Measurements from ENCODE around the gene BPIFB6.

The BPIFB6 gene

DNA sequence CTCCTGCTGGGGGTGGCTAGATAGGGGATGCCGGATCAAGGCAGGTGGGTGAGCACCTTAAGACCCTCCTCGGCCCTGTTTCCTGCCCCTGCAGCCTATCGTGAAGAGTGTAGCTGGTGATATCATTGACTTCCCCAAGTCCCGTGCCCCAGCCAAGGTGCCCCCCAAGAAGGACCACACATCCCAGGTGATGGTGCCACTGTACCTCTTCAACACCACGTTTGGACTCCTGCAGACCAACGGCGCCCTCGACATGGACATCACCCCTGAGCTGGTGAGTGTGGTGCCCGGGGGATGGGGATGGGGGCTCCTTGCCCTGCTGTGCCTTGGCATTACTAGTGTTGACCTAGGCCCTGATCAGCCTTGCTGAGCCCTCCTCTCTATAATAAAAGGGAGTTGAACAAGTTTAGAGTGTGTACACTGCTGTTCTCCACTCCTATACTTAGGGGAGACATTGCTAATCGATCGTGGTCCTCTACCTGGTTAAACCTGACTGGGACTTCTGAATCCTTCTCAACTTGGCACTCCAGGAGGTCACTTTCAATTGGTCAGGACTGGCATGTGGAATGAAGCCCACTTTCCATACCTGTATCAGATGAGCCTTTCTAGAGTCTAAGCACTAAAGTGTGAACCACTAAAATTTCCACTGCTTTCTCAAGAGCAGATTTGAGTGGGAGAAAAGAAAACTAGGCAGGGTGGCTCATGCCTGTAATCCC, 33.3 kb downstream of the BPIFB6 start:
- no peak for DNase-seq

DNA sequence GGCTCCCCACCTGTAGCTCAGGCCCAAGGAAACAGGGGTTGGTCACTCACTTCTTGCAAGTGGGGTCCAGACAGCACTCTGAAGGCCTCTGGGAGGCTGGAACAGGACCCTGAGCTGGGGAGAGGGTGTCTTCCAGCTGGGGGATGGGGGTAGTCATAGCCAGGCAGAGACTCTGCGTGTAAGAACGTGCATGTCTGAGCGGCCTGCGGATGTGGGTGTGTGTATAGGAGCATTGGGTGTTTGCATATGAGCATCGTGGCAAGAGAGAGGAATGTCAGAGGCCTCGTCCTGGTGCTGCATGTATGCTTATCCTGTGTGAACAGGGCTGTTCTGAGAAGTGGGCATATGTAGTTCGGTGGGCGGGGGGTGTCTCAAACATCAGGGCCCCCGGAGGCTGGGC, 34.3 kb downstream of the BPIFB6 start:
- DNase-seq: no peak

DNA sequence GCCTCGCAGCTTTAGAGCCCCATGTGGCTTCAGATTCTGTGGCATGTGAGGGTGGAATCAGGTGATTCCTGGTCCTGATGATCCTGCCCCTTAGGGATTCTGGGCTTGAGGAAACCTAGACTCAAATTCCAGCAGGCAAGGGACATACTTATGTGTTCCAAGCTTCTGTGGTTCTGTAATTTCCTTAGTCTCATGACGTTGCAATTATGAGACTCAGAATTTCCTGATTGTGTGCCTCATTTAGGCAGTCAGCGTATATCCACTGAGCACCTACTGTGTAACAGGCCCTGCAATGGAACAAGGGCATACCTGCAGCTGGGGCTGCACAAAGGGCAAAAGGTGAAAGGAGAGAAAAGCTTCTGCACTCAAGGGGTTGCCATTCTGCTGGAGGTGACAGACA, 36.4 kb downstream of the BPIFB6 start:
- DNase-seq: no peak

DNA sequence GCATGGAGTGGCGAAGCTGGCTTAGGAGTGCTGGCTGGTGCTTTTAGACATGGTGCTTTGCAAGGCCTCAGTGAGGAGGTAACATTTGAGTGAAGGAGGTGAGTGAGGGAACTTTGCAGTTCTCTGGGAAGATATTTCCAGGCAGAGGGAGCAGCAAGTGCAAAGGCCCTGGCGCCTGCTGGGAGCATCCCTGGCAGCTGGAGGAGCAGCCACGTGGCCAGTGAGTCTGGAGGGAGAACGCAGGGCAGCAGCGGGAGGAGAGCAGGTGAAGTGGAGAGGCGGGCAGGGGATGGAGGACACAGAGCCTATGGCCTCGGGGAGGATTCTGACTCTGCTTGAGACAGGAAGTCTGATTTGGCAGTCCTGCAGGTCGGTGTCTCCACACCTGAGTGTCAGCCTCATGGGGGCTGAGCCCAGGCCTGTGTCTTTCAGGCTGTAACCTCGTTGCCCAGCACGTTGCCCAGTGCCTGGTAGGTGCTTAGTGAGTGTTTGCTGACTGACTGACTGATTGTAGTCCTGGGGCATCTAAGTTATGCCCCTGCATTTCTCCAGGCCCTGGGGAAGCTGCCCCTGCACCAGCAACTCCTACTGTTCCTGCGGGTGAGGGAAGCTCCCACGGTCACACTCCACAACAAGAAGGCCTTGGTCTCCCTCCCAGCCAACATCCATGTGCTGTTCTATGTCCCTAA, 36.9 kb downstream of the BPIFB6 start:
- DNase-seq: no peak

DNA sequence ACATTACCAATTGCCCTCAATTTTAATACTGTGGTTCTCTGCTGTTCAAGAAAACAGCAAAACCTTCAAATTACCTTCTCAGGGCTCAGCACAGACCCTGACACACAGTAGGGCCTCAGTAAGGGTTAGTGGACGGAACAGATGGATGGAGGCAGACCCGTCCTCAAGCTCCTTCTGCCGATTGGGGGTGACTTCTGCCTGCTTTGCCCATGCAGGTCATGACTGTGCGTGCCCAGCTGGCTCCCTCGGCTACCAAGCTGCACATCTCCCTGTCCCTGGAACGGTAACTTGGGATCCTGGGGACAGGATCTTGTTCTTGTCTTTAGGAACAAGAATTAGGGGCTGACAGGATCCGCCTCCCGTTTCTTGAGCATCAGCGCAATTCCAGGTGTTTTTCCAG, 38.2 kb downstream of the BPIFB6 start:
- no peak for DNase-seq

DNA sequence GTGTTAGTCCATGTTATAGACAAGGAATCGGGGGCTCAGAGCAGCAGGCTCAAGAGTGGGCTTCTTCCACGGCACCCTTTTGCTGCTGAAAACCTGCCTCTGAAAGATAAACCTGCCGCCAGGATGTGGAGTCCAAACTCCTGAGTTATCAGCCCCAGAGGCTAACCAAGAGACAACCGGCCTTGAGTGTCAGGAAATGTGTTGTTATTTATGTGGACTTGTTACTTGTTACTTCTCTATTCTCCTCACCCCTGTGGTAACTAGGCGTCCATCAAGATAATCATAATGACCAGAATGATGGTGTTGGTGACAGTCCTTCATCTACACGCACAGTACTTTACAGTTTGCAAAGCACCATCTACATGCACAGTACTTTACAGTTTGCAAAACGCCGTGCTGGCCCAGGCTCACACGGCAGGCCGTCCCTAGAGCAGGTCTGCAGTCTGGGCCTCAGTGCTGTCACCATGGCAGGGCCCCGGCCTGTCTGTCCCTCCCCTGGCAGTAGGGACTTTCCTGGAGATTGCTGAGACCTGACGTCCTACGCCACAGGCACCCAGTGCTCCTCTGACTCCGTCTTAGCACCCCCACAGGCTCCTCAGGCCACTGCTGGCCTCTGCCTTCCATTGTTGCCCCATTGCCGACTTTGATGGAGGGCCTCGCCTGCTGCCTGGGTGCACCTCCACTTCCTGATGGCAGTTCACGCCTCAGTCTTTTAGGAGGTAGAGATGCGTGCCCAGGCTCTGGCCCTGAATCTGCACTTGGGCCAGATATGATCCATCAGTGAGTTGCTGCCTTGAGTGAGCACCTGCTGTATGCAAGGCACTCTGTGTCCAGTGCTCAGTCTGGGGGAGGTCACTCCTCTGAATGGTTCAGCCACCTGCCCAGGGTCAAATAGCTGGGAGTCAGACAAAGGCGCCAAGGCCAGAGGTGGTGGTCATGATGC, 38.9 kb downstream of the BPIFB6 start:
- no peak for DNase-seq

DNA sequence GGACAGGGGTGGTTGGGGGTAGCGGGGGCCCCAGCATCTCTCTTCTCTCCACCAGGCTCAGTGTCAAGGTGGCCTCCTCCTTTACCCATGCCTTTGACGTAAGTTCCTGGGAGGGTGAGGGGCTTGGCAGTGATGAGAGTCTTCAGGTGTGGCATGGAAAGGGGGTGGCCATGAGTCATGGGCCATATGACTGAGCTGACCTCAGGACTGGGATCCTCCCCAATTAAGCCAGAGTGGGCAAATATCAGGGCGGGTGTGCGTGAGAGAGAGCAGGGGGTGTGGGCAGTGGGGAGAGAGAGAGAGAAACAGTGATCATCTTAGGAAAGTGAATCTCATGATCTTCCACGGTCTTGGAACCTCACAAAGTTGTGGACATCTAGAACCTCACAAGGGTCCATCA, 39.8 kb downstream of the BPIFB6 start:
- DNase-seq: no peak

DNA sequence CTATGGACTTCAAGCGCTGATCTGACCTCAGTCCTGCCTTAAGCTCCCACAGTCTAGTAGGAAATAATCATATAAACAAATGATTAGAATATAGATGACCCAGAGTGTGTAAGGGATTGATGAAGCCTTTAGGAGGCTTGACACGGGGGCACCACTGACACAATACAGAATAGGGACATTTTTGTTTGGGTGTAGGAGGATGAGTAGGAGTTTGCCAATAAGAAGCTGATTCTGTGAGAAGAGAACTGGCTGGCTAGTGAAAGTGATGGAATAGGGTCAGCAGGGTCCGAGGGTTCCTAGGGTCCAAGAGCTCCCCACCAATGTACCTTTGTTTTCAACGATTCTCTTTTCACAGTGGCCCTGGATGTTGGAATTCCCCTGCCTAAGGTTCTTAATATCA, 40.9 kb downstream of the BPIFB6 start:
- DNase-seq: no peak

DNA sequence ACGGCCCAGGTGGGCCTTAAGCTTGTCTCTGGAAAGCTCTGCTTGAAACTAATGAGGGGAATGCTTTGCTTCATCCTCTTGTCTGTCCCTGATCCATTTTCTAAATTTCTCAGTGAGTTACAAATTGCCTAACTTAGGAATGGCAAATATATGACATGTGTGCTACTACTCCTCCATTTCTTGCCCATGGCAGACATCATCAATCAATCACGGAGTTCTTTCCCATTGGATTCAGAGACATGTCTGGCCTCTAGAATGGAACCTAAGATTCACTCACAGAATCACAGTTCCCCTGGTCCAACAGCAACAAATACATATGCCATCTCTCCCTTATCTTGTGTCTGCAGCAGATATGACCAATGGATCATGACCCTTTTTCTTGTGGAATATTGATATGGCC, 41.4 kb downstream of the BPIFB6 start:
- DNase-seq: no peak

DNA sequence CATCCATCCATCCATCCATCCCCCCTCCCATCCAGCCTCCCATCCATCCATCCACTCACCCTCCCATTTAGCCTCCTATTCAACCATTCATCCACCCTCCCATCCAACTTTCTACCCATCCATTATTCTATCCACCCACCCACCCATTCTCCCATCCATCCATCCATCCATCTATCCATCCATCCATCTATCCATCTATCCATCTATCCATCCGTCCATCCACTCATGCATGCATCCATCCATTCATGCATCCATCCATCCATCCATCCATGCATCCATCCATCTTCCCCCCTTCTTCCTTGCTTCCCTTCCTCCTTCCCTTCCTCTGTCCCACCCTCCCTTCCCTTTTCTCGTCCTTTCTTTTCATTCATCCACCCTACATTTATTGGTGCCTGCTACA, 43.2 kb downstream of the BPIFB6 start:
- no peak for DNase-seq

DNA sequence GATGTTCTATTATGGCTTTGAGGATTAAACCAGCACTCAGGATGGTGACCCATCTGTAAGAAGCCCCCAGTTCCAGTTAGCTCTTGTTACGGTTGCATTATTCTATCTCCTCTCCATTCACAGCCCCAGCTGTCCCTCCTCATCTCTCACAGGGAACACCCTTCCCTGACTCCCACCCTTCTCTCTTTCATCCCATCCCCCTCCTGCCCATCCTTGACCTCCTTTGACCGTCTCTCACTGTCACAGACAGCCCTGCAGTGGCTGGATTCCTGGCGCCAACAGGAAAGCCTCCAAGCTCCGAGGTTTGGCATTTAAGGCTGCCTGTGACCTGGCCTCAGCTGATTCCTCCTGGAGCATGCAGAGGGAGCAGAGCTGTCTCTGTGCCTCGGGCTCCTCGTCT, 43.8 kb downstream of the BPIFB6 start:
- no peak for DNase-seq

DNA sequence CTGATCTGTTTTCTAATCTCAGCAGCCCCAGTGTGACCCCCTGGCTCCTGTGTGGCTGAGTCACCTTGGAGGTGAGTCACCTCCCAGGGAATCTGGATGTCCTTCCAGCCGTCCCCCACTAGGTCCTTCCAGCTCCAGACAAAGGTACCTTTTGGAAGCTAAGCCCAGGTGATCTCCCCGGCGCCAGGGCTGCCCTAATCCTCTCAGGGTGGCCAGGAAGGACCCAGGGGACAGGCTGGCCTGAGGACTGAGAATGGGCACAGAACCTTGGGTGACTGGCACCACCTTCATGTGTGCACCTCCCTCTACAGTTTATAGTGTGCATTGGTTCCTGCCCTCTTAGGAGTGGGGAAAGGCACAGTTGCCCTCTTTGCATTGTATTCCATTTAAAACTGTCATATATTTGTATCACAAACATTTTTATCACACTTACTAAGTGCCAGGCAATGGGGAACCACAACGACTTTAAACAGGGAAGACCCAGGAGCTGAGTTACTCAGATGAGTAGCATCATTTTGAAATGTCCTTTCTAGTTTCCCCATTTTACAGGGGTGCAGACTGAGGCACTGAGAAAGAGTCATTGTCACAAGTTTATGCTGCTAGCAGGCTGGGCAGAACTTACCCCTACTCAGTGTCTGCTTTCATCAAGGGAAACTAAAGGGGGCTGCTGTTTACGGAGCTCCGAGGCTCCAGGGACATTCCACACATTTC, 45.4 kb downstream of the BPIFB6 start:
- no peak for DNase-seq

DNA sequence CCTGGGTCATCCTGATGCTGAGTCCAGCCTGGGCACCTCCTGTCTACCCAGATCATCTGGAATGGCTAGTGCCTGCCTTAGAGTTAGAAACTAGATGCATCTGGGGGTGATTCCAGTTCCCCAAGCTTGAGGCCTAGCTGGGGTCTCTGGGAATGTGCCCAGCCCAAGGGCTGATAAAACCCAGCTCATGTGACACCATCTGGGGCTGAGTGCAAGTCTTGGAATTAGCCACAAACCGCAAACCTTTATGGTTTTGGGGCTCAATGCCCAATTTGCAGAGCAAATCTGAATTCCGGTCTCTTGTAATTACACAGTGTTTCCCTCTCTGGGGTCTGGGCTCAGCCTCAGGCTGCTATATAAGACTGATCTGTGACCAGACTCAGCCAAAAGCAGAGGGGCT, 47.8 kb downstream of the BPIFB6 start, which contains the start of gene BPIFB4:
Gene BPIFB4 (plus strand): TSS at position 385 of the 400 bp plus-strand sequence. CDS start 1,884 bp downstream, outside the sequence.
- no peak for DNase-seq

DNA sequence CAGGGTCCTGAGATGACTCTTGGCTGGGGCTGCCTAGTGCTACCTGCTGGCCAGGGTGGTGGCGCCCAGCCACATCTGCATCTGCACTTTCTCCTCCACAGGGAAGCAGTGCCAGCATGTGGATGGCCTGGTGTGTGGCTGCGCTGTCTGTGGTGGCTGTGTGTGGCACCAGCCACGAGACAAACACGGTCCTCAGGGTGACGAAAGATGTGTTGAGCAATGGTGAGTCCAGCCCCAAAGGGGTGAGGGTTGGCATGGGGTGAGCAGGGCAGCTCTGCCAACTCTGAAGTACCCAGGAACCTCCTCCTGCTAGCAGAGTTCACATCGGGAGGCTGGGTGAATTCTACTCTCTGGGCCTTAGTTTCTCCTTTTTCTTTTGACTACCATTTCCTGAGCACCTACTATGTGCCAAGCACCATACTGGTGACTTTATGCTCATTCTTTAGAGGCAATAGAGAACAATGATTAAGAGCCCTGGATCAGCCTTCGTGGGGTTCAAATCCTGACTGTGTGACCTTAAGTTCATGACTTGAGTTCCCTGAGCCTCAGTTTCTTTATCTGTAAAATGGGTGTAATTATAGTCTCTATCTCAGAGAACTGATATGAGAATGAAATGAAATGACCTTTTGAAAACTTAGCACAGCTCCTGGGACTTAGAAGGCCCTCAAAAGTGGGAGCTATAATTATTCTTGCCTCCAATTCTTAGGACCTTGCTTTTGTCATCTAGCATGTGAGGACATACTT, 50.1 kb downstream of the BPIFB6 start:
- no peak for DNase-seq

DNA sequence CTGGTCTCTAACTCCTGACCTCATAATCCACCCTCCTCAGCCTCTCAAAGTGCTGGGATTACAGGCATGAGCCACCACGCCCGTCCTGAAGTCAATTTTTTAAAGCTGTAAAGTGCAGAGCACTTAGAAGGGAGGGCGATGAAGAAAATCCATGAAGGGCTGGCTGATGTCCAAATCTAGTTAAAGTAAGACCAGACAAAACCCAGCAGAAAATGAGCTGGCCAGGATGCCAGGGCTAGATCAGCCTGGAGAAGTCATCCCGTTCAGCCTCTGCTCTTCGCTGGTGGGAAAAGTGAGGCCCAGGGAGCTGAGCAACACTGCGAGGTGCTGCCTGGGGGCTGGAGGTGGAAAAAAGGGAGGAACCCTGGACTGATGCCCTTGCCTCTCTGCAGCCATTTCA, 51.1 kb downstream of the BPIFB6 start:
- DNase-seq: no peak

DNA sequence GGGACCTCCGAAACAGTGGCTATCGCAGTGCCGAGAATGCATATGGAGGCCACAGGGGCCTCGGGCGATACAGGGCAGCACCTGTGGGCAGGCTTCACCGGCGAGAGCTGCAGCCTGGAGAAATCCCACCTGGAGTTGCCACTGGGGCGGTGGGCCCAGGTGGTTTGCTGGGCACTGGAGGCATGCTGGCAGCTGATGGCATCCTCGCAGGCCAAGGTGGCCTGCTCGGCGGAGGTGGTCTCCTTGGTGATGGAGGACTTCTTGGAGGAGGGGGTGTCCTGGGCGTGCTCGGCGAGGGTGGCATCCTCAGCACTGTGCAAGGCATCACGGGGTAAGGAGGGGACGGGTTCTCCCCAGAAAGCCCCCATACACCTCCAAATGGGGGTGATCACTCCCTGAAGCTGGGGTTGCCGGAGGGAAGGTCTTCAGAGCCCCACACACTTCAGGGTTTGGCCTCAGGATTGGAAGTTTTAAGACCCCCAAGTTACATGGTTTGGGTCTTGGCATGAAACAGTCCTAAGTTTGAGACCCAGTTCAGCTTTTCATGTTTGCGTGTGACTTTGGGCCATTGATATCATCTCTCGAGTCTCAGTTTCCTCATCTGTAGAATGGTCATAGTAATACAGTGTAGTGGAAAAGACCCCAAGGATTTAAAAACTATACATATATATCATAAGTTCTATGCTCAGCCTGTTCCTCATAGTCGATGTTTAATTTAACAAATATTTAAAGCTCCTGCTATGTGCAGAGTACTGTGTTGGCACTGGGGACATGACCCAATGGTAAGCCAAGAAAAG, 52.3 kb downstream of the BPIFB6 start:
- DNase-seq: no peak

DNA sequence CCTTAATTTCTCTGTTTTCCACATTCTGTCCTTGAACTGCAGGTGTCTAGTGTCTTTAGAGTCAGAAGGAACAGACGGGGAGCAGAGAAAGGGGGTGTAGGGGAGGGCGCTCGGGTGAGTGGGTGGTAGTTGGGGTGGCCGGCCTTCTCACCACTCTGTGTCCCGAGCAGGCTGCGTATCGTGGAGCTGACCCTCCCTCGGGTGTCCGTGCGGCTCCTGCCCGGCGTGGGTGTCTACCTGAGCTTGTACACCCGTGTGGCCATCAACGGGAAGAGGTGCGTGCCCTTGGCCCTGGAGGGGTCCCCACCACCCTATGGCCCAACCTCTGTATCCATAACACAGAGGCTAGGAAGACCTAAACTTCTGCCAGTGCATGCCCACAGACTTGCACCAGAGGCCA, 53.3 kb downstream of the BPIFB6 start:
- DNase-seq: no peak

DNA sequence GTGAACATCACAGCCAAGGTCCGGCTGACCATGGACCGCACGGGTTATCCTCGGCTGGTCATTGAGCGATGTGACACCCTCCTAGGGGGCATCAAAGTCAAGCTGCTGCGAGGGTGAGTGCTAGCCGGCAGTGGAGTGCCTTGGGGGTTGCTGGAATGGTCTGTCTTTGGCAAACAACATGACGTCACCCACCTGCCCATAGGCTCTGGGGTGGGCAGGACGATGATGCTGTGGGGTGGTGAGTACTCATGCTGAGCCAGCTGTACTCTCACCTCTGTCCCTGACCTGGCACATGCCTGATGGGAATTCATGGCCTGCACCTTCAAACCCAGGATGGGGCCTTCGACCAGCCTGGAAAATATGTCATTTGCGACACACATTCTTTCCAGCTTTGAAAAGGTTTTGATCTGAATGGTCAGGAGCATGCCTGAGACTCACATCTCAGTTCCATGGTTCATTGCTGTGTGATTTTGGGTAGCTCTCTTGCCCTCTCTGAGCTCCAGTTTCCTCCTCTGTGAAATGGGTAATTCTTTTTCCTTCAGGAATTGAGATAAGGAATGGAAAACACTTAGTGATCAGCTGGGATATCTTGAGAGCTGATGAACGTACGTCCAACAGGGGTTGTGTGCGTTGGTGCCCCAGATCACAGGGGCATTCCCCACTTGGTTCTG, 54.7 kb downstream of the BPIFB6 start:
- DNase-seq: no peak

DNA sequence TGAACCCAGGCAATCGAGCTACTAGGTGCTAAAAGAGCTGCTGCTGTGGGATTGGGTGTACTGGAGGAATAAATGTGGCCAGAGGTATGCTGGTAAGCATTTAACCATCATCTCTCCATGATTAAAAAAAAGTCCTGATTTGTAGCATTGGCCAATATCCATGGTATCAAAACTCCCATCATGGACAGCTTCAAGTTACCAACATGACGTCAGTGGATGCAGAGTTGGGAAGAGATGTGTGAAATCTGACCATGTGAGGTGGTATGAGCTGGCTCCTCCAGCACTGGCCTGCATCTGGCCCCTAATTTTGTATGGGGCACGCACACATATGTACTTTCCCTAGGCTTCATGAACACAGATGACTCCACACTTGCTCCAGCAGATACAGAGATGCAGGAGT, 59.7 kb downstream of the BPIFB6 start:
- no peak for DNase-seq

DNA sequence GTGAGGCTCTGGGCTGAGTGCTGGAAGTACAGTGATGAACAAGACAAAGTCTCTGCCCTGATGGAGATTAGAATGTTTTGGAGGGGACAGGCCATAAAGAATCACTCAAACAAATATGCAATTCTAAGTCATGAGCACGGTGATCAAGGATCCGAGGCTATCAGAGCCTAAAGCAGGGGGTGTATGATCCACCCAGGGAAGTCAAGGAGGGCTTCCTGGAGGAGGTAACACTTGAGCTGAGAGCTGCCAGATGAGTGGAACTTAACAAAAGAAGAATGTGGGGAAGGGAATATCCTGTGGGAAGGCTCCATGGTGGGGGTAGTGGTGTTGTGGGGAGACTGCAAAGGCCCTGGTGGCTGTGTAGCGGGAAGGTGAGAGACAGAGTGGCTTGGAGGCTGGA, 60.2 kb downstream of the BPIFB6 start:
- no peak for DNase-seq

DNA sequence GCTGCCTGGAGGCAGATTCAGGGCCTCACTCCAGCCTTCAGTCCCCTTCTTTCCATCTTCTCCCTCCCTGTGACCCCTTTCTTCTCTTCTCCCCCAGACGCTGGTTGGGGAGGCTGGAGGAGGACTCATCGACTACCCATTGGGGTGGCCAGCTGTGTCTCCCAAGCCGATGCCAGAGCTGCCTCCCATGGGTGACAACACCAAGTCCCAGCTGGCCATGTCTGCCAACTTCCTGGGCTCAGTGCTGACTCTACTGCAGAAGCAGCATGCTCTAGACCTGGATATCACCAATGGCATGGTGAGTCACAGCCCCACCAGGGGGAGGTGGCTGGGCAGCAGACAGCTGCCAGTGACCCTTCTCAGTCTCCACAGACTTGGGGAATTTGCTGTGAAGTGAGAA, 60.9 kb downstream of the BPIFB6 start:
- no peak for DNase-seq

All from activated T-cell treated with anti-CD3 and anti-CD28 coated beads for 4 hours (primary cell).